ENCODE data around the gene PLEKHA6. TPM values are rescaled to one million over a fixed set of nuclear protein-coding genes. Genes with fewer than 3 reads are reported as not detected.

Gene PLEKHA6
- total RNA-seq, 6 experiments from 2014 or later = 16.6 to 31.1 (median 22.1) TPM

- intact Hi-C loops (cut with DNase I) = loop anchor here in 1 of 2 donors (5.0 to 10.0 kb wide), 2 partner anchors 153 to 205 kb away; partner anchors contain the start of gene GOLT1A
- TF ChIP-seq POLR2A (IDR thresholded peaks at IDR 0.05) = no peak
- TF ChIP-seq CTCF (IDR thresholded peaks at IDR 0.05) = no peak
- no peak for DNase-seq
- no peaks in the 10 kb centered on the region for H3K9me3 ChIP-seq
- no peaks in the 10 kb centered on the region for H3K27me3 ChIP-seq
- ATAC-seq = no peak
- H3K27ac ChIP-seq = no peak overlapping the region
- WGBS (ENCODE audit: insufficient coverage, low coverage, low lambda C conversion rate, missing lambda C conversion rate) = 88% methylated on average over 12 of the region's 16 CpGs
- H3K4me1 ChIP-seq = peaks cover 0 to 8% (median 2%) of the 10 kb centered on the region in 4 donors
- no peaks in the 10 kb centered on the region for H3K36me3 ChIP-seq
- no peak overlapping the region for H3K4me3 ChIP-seq
Measured at GRCh38 chr1:204367193-204367858, 7.6 kb upstream of the PLEKHA6 start.

- DNase-seq = no peak
- TF ChIP-seq POLR2A (IDR thresholded peaks at IDR 0.05) (no peak), CTCF (IDR thresholded peaks at IDR 0.05) (peak; percentile 34 to 52 (median 50))
- Histone ChIP-seq H3K4me1 (peaks cover 0 to 8% (median 2%) of the 10 kb centered on the region in 4 donors), H3K27ac (no peak overlapping the region), H3K27me3 (no peaks in the 10 kb centered on the region), H3K36me3 (no peaks in the 10 kb centered on the region), H3K4me3 (no peak overlapping the region), H3K9me3 (no peaks in the 10 kb centered on the region)
- ATAC-seq = peak; percentile 13 to 47 (median 32)
- intact Hi-C loops (cut with DNase I) = loop anchor here in 1 of 2 donors (5.0 to 10.0 kb wide), 2 partner anchors 152 to 204 kb away; partner anchors contain the start of gene GOLT1A
- WGBS (ENCODE audit: insufficient coverage, low coverage, low lambda C conversion rate, missing lambda C conversion rate) = 90% methylated on average over 4 of the region's 7 CpGs
Measured at GRCh38 chr1:204366759-204367158, 7.0 kb upstream of the PLEKHA6 start.

GRCh38 chr1:204363335-204364114, 3.8 kb upstream of the PLEKHA6 start:
- Histone ChIP-seq H3K27me3 (no peaks in the 10 kb centered on the region), H3K4me3 (peak overlapping the region; percentile 19 to 46 (median 42)), H3K27ac (peak overlapping the region; percentile 55 to 76 (median 61)), H3K9me3 (no peaks in the 10 kb centered on the region), H3K36me3 (no peaks in the 10 kb centered on the region), H3K4me1 (peaks cover 0 to 8% (median 2%) of the 10 kb centered on the region in 4 donors)
- 0% methylated on average over 11 of the region's 27 CpGs for WGBS (ENCODE audit: insufficient coverage, low coverage, low lambda C conversion rate, missing lambda C conversion rate)
- DNase-seq = peak; percentile 62 to 67 (median 66)
- ATAC-seq = peak; percentile 88 to 97 (median 94)
- TF ChIP-seq CTCF (IDR thresholded peaks at IDR 0.05) = peak; percentile 95 to 97 (median 96)
- no peak for TF ChIP-seq POLR2A (IDR thresholded peaks at IDR 0.05)
- intact Hi-C loops (cut with DNase I) = loop anchor here (5.0 to 10.0 kb wide), 2 partner anchors 149 to 201 kb away; partner anchors contain the start of gene GOLT1A (in 1 of the 2)

- Histone ChIP-seq H3K9me3 (no peaks in the 10 kb centered on the region), H3K4me3 (peak overlapping the region; percentile 19 to 46 (median 42)), H3K27me3 (no peaks in the 10 kb centered on the region), H3K36me3 (no peaks in the 10 kb centered on the region), H3K27ac (peak overlapping the region; percentile 55 to 76 (median 61)), H3K4me1 (peaks cover 0 to 8% (median 2%) of the 10 kb centered on the region in 4 donors)
- no peak for TF ChIP-seq POLR2A (IDR thresholded peaks at IDR 0.05)
- no peak for TF ChIP-seq CTCF (IDR thresholded peaks at IDR 0.05)
- DNase-seq = no peak
- intact Hi-C loops (cut with DNase I) = loop anchor here (5.0 to 10.0 kb wide), 2 partner anchors 148 to 201 kb away; partner anchors contain the start of gene GOLT1A (in 1 of the 2)
- WGBS (ENCODE audit: insufficient coverage, low coverage, low lambda C conversion rate, missing lambda C conversion rate) = 52% methylated on average over 6 of the region's 11 CpGs
- ATAC-seq = peak in 1 of 4 donors; percentile 4
Measured at GRCh38 chr1:204362984-204363334, 3.2 kb upstream of the PLEKHA6 start.

Measured in right lobe of liver (tissue), 6 donors.